ENCODE measurements around the gene ARHGEF33. TPM values are rescaled to one million over a fixed set of nuclear protein-coding genes. Genes with fewer than 3 reads are reported as not detected.

The ARHGEF33 gene
- total RNA-seq, result 1.2 and 1.5 TPM in 2 replicates

GRCh38 chr2:38889575-38889974, at the start of gene ARHGEF33:
ARHGEF33 (plus strand) TSS chr2:38889875; CDS start chr2:38919448, 29,573 bp downstream.

GRCh38 chr2:38875576-38876367, 13.9 kb upstream of the ARHGEF33 start, which contains the start of the genes DHX57 and MORN2:
DHX57 (minus strand) TSS chr2:38875934; CDS start chr2:38868405, 7,529 bp downstream.
MORN2 (plus strand) TSS chr2:38875976.

Small RNA genes lying within 50 kb of the gene (small RNA-seq; reads per million reads assigned to genes)
- gene RN7SL96P, result not detected
- gene RNU6-851P, result not detected

Other genes starting within 250 kb of the ARHGEF33 start
- gene GALM, start 223.8 kb upstream of the ARHGEF33 start, total RNA-seq, result 10.6 and 14.9 TPM in 2 replicates
- 78.9 and 81.1 TPM in 2 replicates for gene SRSF7, start 138.5 kb upstream of the ARHGEF33 start, total RNA-seq
- 5.2 and 10.2 TPM in 2 replicates for gene GEMIN6, start 111.7 kb upstream of the ARHGEF33 start, total RNA-seq
- 19.2 and 22.6 TPM in 2 replicates for gene DHX57, start 13.9 kb upstream of the ARHGEF33 start, total RNA-seq
- gene MORN2, start 13.9 kb upstream of the ARHGEF33 start, total RNA-seq, result 14.3 and 21.6 TPM in 2 replicates
- gene SOS1, start 231.2 kb downstream of the ARHGEF33 start, total RNA-seq, result 18.2 and 20.0 TPM in 2 replicates

All from placental epithelial cell (primary cell).